ENCODE measurements around the gene RIPK1. TPM values are rescaled to one million over a fixed set of nuclear protein-coding genes. Genes with fewer than 3 reads are reported as not detected.
A peak's percentile ranks its signal among the peaks of the same experiment; 100 is the strongest.
"Not testable (repeated sequence)": the region's sequence is repeated elsewhere in the genome, so short reads cannot be mapped to it uniquely, and the experiment has no call there.

Gene RIPK1
- total RNA-seq, 1 donor from 2014 or later, result 22.4 TPM

DNA sequence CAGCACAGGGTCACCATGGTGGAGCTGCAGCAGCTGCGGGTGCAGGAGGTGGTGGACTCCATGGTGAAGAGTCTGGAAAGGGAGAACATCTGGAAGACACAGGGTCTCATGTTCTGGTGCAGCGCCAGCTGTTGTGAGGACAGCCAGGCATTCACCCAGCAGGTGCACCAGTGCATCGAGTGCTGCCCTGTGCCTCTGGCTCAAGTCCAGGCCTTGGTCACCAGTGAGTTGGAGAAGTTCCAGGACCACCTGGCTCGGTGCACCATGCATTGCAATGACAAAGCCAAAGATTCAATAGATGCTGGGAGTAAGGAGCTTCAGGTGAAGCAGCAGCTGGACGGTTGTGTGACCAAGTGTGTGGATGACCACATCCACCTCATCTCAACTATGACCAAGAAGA, 22.9 kb upstream of the RIPK1 start:
- no peak for DNase-seq (ENCODE audit: low read depth in 2 of 2)

DNA sequence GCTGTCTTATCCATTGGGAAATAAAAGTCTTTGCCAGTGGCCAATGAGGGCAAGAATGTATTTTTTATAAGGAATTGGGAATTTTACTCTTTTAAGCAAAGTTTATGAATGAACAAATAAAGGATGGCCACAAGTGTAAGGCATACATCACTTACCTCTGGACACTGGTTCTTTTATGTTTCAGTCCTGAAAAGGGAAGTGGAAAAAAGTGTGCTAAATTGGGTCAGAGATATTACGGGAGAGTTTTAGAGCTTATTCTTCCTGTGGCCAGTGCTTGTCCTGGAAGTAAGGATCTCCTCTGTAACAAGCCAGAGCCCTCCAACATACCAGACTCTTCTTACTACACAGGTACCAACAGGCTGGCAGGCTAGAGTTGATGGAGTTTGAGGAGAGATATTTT, 22.5 kb upstream of the RIPK1 start:
- DNase-seq (ENCODE audit: low read depth in 2 of 2), result no peak

DNA sequence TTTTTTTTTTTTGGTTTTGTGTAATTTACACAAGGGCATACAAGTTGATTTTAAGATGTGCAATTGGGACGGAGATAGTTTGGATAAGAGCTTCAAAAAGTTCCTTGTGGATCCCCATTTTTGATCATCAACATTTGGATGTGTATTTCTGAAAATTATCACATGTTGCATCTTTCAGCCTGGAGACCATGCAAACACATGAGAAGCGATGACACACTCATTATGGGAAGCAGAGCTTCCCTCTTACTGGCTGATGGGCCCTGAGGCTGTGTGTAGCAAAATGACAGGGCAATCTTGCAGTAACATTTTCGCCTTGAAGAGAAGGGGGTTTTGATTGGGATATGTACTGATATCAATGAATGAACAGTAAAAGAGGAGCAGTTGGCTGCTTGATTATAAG, 22.0 kb upstream of the RIPK1 start:
- no peak for DNase-seq (ENCODE audit: low read depth in 2 of 2)

DNA sequence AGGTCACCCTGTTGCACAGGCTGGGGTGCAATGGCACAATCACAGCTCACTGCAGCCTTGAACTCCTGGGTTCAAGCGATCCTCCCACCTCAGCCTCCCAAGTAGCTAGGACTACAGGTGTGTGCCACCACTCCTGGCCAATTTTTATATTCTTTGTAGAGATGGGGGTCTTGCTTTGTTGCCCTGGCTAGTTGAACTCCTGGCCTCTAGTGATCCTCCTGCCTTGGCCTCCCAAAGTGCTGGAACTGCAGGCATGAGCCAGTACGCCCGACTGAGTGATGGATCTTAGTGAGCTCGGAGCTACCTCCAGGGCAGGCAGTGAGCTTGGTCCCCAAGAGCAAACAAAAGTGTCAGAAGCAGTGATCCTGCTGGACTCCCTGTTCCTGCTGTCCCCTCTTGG, 20.3 kb upstream of the RIPK1 start:
- DNase-seq (ENCODE audit: low read depth in 2 of 2), result not testable (repeated sequence)

DNA sequence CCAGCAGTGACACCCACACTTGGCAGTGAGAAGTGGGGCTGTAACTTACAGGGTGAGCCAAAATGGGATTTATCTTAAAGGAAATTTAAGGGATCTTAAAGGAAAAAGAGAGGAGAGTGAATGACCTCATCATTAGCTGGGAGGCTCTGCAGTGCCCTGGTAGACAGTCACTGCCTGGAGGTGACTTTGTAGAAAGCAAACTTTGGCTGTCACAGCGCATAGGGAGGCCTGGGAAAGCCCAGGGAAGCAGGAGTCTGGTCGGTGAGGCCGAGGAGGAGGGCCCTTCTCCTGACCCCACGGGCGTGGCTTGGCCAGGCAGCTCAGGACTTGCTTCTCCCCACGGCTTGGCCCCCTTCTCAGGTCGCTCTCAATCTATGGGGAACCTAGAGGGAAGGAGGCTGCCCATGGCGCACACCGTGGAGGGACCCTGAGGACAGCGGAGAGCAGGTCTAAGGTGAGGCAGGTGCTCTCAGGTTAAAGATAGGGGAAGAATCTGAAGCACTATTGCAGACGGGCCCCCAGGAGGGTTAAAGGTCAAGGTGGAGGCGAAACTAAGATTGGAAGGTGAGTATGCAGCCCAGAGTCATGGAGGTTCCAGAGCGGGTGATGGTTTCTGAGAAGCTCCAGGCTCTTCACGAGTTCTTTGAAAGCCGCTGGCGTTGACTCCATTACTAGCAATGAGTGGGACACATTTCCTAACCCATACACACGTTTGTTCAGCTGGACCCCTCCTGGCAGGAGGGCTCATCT, 15.6 kb upstream of the RIPK1 start:
- DNase-seq (ENCODE audit: low read depth in 2 of 2), result no peak

- no peak for DNase-seq (ENCODE audit: low read depth in 2 of 2)
These were observed 15.1 kb upstream of the RIPK1 start for GRCh38 chr6:3053231-3053508.

DNA sequence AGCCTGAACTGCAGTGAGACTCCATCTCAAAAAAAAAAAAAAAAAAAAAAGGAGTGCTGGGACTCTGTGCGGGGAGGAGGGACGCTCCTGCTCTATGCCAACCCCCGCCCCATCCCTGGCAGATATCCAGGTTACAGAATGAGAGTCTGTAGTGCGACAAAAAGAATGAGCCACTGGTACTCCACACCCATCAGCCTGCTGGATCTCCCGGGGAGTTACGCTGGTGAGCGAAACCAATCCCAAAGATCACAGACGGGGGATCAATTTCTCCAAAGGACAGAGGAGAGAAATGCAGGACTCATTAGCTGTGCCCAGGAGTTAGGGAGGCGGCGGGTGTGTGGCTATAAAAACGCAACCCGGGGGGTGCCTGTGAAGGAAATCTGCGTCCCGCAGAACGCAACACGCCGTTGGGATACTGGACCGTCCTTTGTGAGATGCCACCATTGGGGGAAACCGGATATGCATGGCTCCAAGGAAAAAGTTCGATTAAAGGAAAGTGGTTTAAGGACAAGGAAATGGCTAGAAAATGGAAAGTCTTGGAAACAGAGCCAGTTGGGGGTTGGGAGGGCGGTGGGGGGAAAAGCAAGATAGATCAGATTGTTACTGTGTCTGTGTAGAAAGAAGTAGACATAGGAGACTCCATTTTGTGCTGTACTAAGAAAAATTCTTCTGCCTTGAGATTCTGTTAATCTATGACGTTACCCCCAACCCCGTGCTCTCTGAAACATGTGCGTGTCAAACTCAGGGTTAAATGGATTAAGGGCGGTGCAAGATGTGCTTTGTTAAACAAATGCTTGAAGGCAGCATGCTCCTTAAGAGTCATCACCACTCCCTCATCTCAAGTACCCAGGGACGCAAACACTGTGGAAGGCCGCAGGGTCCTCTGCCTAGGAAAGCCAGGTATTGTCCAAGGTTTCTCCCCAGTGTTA, 13.8 kb upstream of the RIPK1 start:
- peak in 1 of 2 donors; percentile 77 for DNase-seq (ENCODE audit: low read depth in 2 of 2)

GRCh38 chr6:3055158-3055499, 13.2 kb upstream of the RIPK1 start:
- DNase-seq (ENCODE audit: low read depth in 2 of 2), result peak in 1 of 2 donors; percentile 61

GRCh38 chr6:3057063-3057770, 11.1 kb upstream of the RIPK1 start:
- no peak for DNase-seq (ENCODE audit: low read depth in 2 of 2)

- DNase-seq (ENCODE audit: low read depth in 2 of 2), result no peak
These were observed 9.3 kb upstream of the RIPK1 start for GRCh38 chr6:3058957-3059356.

DNA sequence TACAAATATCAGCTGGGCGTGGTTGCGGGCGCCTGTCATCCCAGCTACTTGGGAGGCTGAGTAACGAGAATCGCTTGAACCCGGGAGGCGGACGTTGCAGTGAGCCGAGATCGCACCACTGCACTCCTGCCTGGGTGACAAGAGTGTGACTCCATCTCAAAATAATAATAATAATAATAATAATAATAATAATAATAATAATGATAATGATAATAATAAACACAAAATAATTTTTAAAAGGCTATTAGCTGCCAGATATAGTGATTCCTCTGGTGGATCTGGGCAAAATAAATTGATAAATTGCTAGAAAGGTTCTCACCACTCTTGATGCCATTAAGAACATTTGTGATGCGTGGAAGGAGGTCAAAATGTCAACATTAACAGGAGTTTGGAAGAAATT, 8.2 kb upstream of the RIPK1 start:
- not testable (repeated sequence) for DNase-seq (ENCODE audit: low read depth in 2 of 2)

GRCh38 chr6:3061501-3061941, 6.8 kb upstream of the RIPK1 start:
- DNase-seq (ENCODE audit: low read depth in 2 of 2), result no peak

- DNase-seq (ENCODE audit: low read depth in 2 of 2), result not testable (repeated sequence)
These were observed 5.0 kb upstream of the RIPK1 start for GRCh38 chr6:3063340-3063732.

- peak; percentile 80 to 87 for DNase-seq (ENCODE audit: low read depth in 2 of 2)
These were observed 4.3 kb upstream of the RIPK1 start for GRCh38 chr6:3063733-3064700.

DNA sequence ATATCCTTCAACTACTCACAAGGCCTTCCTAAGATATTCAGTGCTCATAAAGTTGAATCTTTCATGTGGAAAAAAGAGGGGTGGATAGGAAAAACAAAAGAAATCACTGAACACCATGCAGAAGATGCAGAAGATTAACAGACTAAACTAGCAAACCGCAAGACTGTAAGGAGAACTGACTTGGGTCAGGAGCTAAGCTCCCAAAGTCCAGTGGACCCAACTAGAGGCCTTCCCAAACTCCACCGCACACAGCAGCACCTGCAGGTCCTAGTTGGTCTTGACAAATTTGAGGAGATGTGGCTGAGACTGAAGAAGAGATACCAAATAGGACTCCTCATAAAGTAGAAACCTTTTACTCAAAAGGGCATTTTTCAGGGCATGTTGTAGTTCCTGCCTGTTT, 3.3 kb downstream of the RIPK1 start:
- no peak for DNase-seq (ENCODE audit: low read depth in 2 of 2)

GRCh38 chr6:3072798-3073197, 4.5 kb downstream of the RIPK1 start:
- no peak for DNase-seq (ENCODE audit: low read depth in 2 of 2)

DNA sequence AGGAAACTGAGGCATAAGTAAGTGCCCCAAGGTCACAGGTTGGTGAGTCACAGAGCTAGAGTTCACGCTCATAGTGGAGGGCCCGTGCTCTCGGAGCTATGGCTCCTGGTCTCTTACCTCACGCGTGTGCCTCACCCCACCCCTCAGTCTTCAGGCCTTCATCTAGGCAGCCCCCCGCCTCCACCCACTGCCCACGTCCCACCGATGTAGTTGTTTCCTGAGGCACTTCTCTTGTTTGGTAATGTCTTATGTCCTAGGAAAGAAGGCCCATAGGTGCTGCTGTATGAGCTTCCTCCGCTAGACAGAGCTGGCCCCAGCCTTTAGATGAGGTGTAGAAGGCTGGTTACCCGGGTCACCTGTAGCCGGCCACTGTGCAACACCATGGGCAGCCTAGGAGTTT, 5.1 kb downstream of the RIPK1 start:
- no peak for DNase-seq (ENCODE audit: low read depth in 2 of 2)

GRCh38 chr6:3075772-3076113, 7.4 kb downstream of the RIPK1 start:
- no peak for DNase-seq (ENCODE audit: low read depth in 2 of 2)

DNA sequence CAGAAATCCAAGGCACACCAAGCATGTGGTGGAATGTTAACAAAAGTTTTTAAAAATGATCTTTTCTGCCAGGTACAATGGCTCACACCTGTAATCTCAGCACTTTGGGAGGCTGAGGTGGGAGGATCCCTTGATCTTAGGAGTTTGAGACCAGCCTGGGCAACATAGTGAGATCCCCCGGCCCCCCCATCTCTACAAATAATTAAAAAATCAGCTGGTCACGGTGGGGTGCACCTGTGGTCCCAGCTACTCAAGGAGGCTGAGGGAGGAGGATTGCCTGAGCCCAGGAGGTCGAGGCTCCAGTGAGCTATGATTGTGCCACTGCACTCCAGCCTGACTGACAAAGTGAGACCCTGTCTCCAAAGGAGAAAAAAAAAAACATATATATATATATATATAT, 8.0 kb downstream of the RIPK1 start:
- no peak for DNase-seq (ENCODE audit: low read depth in 2 of 2)

DNA sequence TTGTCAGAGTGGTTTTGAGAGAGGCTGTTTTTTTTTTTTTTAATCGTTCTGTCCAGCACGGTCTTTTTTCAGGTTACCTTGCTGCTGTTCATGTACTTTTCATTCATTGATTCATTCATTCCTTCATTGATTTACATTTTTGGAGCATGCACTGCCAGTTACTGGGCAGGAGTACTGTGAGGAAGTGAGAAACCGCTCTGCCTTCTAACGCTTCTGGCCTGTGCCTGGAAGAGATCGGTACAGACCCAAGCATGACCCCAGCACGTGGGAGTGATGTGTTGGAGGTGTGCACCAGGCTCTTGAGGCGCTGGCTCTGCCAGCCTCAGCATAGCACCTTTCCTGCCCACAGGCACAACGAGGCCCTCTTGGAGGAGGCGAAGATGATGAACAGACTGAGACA, 9.1 kb downstream of the RIPK1 start:
- no peak for DNase-seq (ENCODE audit: low read depth in 2 of 2)

GRCh38 chr6:3078952-3079351, 10.7 kb downstream of the RIPK1 start:
- not testable (repeated sequence) for DNase-seq (ENCODE audit: low read depth in 2 of 2)
